SU-DHL-6 (cell line): ENCODE measurements around the gene SH3PXD2A.

Source experiments
- H2AFZ ChIP-seq: fragments of 200-600 bp; sonication (generic); 2 replicates; pipeline ENCODE4 v1.6.1; 2014; ENCODE audit warnings: low read depth, mild to moderate bottlenecking, moderate library complexity, mixed read lengths, antibody characterized with exemption, low read length; ENCODE audit not compliant: severe bottlenecking
- H3F3A ChIP-seq: fragments of 200-600 bp; shearing (Covaris generic); 2 replicates; pipeline ENCODE4 v1.6.0; 2016; ENCODE audit warnings: antibody characterized with exemption, mild to moderate bottlenecking; ENCODE audit not compliant: insufficient read depth
- H3K27ac ChIP-seq: fragments of 200-600 bp; sonication (generic); 2 replicates; pipeline ENCODE4 v1.5.1; 2016; ENCODE audit warnings: low read depth, mild to moderate bottlenecking, low read length, moderate library complexity, mixed read lengths
- H3K27me3 ChIP-seq: fragments of 200-600 bp; sonication (generic), shearing (Covaris generic); 2 replicates; pipeline ENCODE4 v1.6.0; 2014; ENCODE audit warnings: mild to moderate bottlenecking, low read length
- H3K36me3 ChIP-seq: fragments of 200-600 bp; sonication (generic); 2 replicates; pipeline ENCODE4 v1.6.1; 2014; ENCODE audit warnings: mild to moderate bottlenecking, low read length, mixed read lengths
- H3K4me2 ChIP-seq: fragments of 300-600, 200-600 bp; shearing (Covaris generic), sonication (generic); 2 replicates; pipeline ENCODE4 v1.6.0; 2014; ENCODE audit warnings: low read length, low read depth, mild to moderate bottlenecking; ENCODE audit not compliant: poor library complexity, severe bottlenecking
- H3K4me3 ChIP-seq: fragments of 200-600 bp; sonication (generic); 2 replicates; pipeline ENCODE4 v1.5.1; 2014; ENCODE audit warnings: antibody characterized with exemption, low read length, mild to moderate bottlenecking, mixed read lengths; ENCODE audit not compliant: insufficient read depth, poor library complexity, severe bottlenecking
- H3K79me2 ChIP-seq: fragments of 200-600 bp; sonication (generic); 2 replicates; pipeline ENCODE4 v1.6.1; 2014; ENCODE audit warnings: mild to moderate bottlenecking, low read length, moderate library complexity; ENCODE audit not compliant: insufficient read depth
- H3K9ac ChIP-seq: fragments of 200-600 bp; sonication (generic); 2 replicates; pipeline ENCODE4 v1.7.0; 2014; ENCODE audit warnings: mild to moderate bottlenecking, low read length
- H3K9me2 ChIP-seq: fragments of 200-600 bp; sonication (generic); replicated peaks from 2 replicates; pipeline ENCODE4 v1.6.1; 2014; ENCODE audit warnings: low read length; ENCODE audit not compliant: insufficient read depth
- H3K9me3 ChIP-seq: fragments of 200-600 bp; sonication (generic); 2 replicates; pipeline ENCODE4 v1.6.1; 2014; ENCODE audit warnings: low read length, mixed read lengths; ENCODE audit not compliant: insufficient read depth
- H4K20me1 ChIP-seq: fragments of 200-600 bp; sonication (generic); 2 replicates; pipeline ENCODE4 v1.6.1; 2014; ENCODE audit warnings: low read depth, mild to moderate bottlenecking, antibody characterized with exemption, low read length, moderate library complexity, mixed read lengths
- CTCF ChIP-seq: fragments of 200-600 bp; sonication (generic); IDR thresholded peaks from one replicate; pipeline ENCODE4 v1.5.1; 2017; ENCODE audit warnings: antibody characterized with exemption, mild to moderate bottlenecking, low read length, moderate library complexity; ENCODE audit not compliant: insufficient read depth, poor library complexity, severe bottlenecking
- EZH2phosphoT487 ChIP-seq: fragments of 200-600 bp; sonication (generic), shearing (Covaris generic); conservative IDR thresholded peaks from 2 replicates; pipeline ENCODE4 v1.6.1; 2018; ENCODE audit warnings: mild to moderate bottlenecking, antibody characterized with exemption, low read length, moderate library complexity, mixed read lengths

SH3PXD2A gene

GRCh38 chr10:103722632-103723031 is 132.7 kb downstream of the SH3PXD2A start:
- Histone ChIP-seq H3K4me2 (no peak overlapping the region), H2AFZ (no peak overlapping the region), H3K36me3 (no peaks in the 10 kb centered on the region), H3K9me2 (no peaks in the 10 kb centered on the region), H3K9ac (no peak overlapping the region), H3K9me3 (no peaks in the 10 kb centered on the region), H4K20me1 (no peaks in the 10 kb centered on the region), H3K4me3 (no peak overlapping the region), H3K27ac (no peak overlapping the region), H3K27me3 (no peaks in the 10 kb centered on the region), H3F3A (no peaks in the 10 kb centered on the region), H3K79me2 (no peaks in the 10 kb centered on the region)
- TF ChIP-seq EZH2phosphoT487 (no peak), CTCF (no peak)

GRCh38 chr10:103720964-103721335 is 134.4 kb downstream of the SH3PXD2A start:
- Histone ChIP-seq H2AFZ (no peak overlapping the region), H3F3A (no peaks in the 10 kb centered on the region), H3K9me2 (no peaks in the 10 kb centered on the region), H4K20me1 (no peaks in the 10 kb centered on the region), H3K4me2 (no peak overlapping the region), H3K9ac (no peak overlapping the region), H3K4me3 (no peak overlapping the region), H3K27me3 (no peaks in the 10 kb centered on the region), H3K9me3 (no peaks in the 10 kb centered on the region), H3K27ac (no peak overlapping the region), H3K36me3 (no peaks in the 10 kb centered on the region), H3K79me2 (no peaks in the 10 kb centered on the region)
- TF ChIP-seq CTCF = no peak
- no peak for TF ChIP-seq EZH2phosphoT487

- Histone ChIP-seq H4K20me1 (no peaks in the 10 kb centered on the region), H3K9me2 (no peaks in the 10 kb centered on the region), H3K27me3 (no peaks in the 10 kb centered on the region), H3K9ac (no peak overlapping the region), H3K79me2 (no peaks in the 10 kb centered on the region), H3K36me3 (no peaks in the 10 kb centered on the region), H3K9me3 (no peaks in the 10 kb centered on the region), H3F3A (no peaks in the 10 kb centered on the region), H3K4me2 (no peak overlapping the region), H3K4me3 (no peak overlapping the region), H2AFZ (no peak overlapping the region), H3K27ac (no peak overlapping the region)
- TF ChIP-seq CTCF = no peak
- no peak for TF ChIP-seq EZH2phosphoT487
These were observed 134.9 kb downstream of the SH3PXD2A start for GRCh38 chr10:103720328-103720963.
